ENCODE measurements around the gene TMTC2. TPM values are rescaled to one million over a fixed set of nuclear protein-coding genes. Genes with fewer than 3 reads are reported as not detected.

Gene TMTC2
- total and polyA plus RNA-seq, 2 donors (not counting 3 experiments of a cell fraction or from before 2014, with no cell fraction given): 4.1 to 7.8 TPM

GRCh38 chr12:83123039-83123438, 436.3 kb downstream of the TMTC2 start:
- Histone ChIP-seq H4K20me1 (replicated peaks; ENCODE audit: control insufficient read depth, extremely low read depth, insufficient read depth, low read length) (no peaks in the 10 kb centered on the region), H3K4me2 (ENCODE audit: insufficient read depth, low read length) (no peak overlapping the region), H3K9ac (replicated peaks; ENCODE audit: extremely low read depth, insufficient read depth, low read length) (no peak overlapping the region), H3K4me1 (ENCODE audit: control insufficient read depth, extremely low read depth, insufficient read depth, low read length) (no peaks in the 10 kb centered on the region), H3K27ac (ENCODE audit: insufficient read depth, low read depth, low read length) (no peak overlapping the region), H3K9me1 (replicated peaks; ENCODE audit: control insufficient read depth, extremely low read depth, insufficient read depth, low read length) (no peaks in the 10 kb centered on the region), H3K36me3 (ENCODE audit: control insufficient read depth in 2 of 2, extremely low read depth in 1 of 2, insufficient read depth in 2 of 2, low read length in 2 of 2) (no peaks in the 10 kb centered on the region), H2AFZ (ENCODE audit: low read depth, low read length) (no peak overlapping the region), H3K27me3 (ENCODE audit: control insufficient read depth in 2 of 2, insufficient read depth in 2 of 2, low read length in 2 of 2) (no peaks in the 10 kb centered on the region), H3K4me3 (replicated peaks in 1 of 3; ENCODE audit: insufficient read depth in 1 of 3, low read depth in 1 of 3, low read length in 3 of 3) (no peak overlapping the region), H3K9me3 (replicated peaks; ENCODE audit: control insufficient read depth, insufficient read depth, low read length) (no peaks in the 10 kb centered on the region), H3K79me2 (ENCODE audit: control insufficient read depth, insufficient read depth, low read length) (no peaks in the 10 kb centered on the region)
- POLR2A ChIA-PET: no interaction called here
- intact Hi-C loops (cut with micrococcal nuclease): no loop called here
- CTCF ChIA-PET: no interaction called here
- FAIRE-seq (no peak), DNase-seq (ENCODE audit: low read depth, low spot score) (no peak)
- BruUV-seq (replicated peaks): no TSS peak
- TF ChIP-seq MYC (IDR thresholded peaks at IDR 0.05; ENCODE audit: low read depth, low read length) (no peak), JUN (IDR thresholded peaks at IDR 0.05; ENCODE audit: borderline replicate concordance, insufficient read depth, insufficient read length, low read depth) (no peak), FOS (IDR thresholded peaks at IDR 0.05; ENCODE audit: borderline replicate concordance, insufficient read depth, low read length) (no peak), POLR2AphosphoS5 (IDR thresholded peaks at IDR 0.05; ENCODE audit: insufficient read depth, low read depth, low read length) (no peak), POLR2A (IDR thresholded peaks at IDR 0.05; ENCODE audit: low read depth, low read length) (no peak), CTCF (IDR thresholded peaks at IDR 0.05; ENCODE audit: extremely low read depth in 1 of 2, insufficient read depth in 1 of 2, low read depth in 1 of 2, low read length in 2 of 2) (no peak), MAX (IDR thresholded peaks at IDR 0.05; ENCODE audit: insufficient read depth, insufficient read length) (no peak), GATA2 (IDR thresholded peaks at IDR 0.05; ENCODE audit: insufficient read depth, insufficient read length, low read depth, low read length) (no peak), EZH2 (IDR thresholded peaks at IDR 0.05; ENCODE audit: borderline replicate concordance, low read depth, low read length, severe bottlenecking) (no peak)
- dilution Hi-C loops (cut with MboI; ENCODE audit: extremely low pct_ligation_motif_present, low sequenced_read_pairs): no loop called here
